ENCODE measurements around the gene TRIM27.

- TF ChIP-seq GABPA (IDR thresholded peaks at IDR 0.05; ENCODE audit: low read depth) (no peak), CTCF (IDR thresholded peaks at IDR 0.05; ENCODE audit: insufficient read depth, low read length) (no peak), POLR2AphosphoS5 (IDR thresholded peaks at IDR 0.05; ENCODE audit: low read depth) (no peak), SPI1 (IDR thresholded peaks at IDR 0.05; ENCODE audit: borderline replicate concordance, low read depth) (no peak)
Observed at GRCh38 chr6:28876710-28877109, 47.1 kb downstream of the TRIM27 start.
